Lower lobe of right lung (tissue), 2 donors: Measurements from ENCODE around the gene AK9. TPM values are rescaled to one million over a fixed set of nuclear protein-coding genes. Genes with fewer than 3 reads are reported as not detected.

Source experiments
- ATAC-seq, 2 donors: fragments of 200-7000 bp; cut with Tn5 transposase; one replicate each; pipeline ENCODE4 v1.9.1; 2020 to 2022; ENCODE audit warnings: mild to moderate bottlenecking in 2 of 2, moderate library complexity in 2 of 2
- DNase-seq: peaks from one replicate; pipeline ENCODE4 v3.0.0-alpha.2; 2020
- H3K27ac ChIP-seq: fragments of 200-600 bp; one replicate; pipeline ENCODE4 v1.8.0; 2022
- H3K27me3 ChIP-seq: fragments of 200-600 bp; one replicate; pipeline ENCODE4 v1.8.0; 2022; ENCODE audit warnings: low read depth
- H3K36me3 ChIP-seq: fragments of 200-600 bp; one replicate; pipeline ENCODE4 v1.8.0; 2022; ENCODE audit warnings: mild to moderate bottlenecking
- H3K4me1 ChIP-seq: fragments of 200-600 bp; one replicate; pipeline ENCODE4 v1.8.0; 2022
- H3K4me3 ChIP-seq: fragments of 200-600 bp; one replicate; pipeline ENCODE4 v1.8.0; 2022; ENCODE audit warnings: mild to moderate bottlenecking
- H3K9me3 ChIP-seq: fragments of 200-600 bp; one replicate; pipeline ENCODE4 v1.8.0; 2022
- CTCF ChIP-seq: fragments of 200-600 bp; IDR thresholded peaks from one replicate; pipeline ENCODE4 v1.8.0; 2022; ENCODE audit warnings: antibody characterized with exemption, mild to moderate bottlenecking
- intact Hi-C: fragments of 100-400 bp; cut with DNase I; formaldehyde crosslinking; loops from one replicate; pipeline ENCODE4 v1.11.0; 2022
- total RNA-seq: library from RNA; stranded (reverse); fragmentation: NEBNext Ultra II Directional; extraction: Animal tissue kit (Norgen Biotek cat#: 25700); gene quantifications from one replicate; pipeline ENCODE4 v1.2.1, GENCODE V29; 2021
- donor health status: DM: no; HTN: yes; CAD: no; lungs with severe emphysema.

The AK9 gene
- total RNA-seq, 1 donor from 2014 or later = 13.9 TPM

DNA sequence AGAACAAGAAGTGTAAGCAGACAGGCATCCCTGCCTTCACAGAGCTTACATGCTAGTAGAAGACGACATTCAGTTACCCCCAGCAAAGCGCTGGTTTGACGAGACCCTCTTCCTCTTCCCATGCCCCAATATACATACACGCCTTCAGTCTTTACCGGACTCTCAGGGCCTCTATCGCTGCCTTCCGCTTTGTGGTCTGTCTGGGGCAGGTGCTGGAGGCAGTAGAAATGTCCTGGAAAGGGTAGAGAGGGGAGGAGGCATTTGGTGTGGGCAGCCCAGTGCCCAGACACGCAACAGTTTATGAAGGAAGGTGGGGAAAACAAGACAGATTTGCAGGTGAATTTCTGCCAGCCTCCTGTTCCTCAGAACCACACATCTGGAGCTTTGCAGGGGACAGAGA lies 244.5 kb downstream of the AK9 start:
- no peak overlapping the region for H3K27ac ChIP-seq
- TF ChIP-seq CTCF = no peak
- DNase-seq (no peak), ATAC-seq (no peak)
- intact Hi-C loops = no loop called here
- peaks cover 14% of the 10 kb centered on the region for H3K4me1 ChIP-seq
- peaks cover 58% of the 10 kb centered on the region for H3K36me3 ChIP-seq
- H3K9me3 ChIP-seq = no peaks in the 10 kb centered on the region
- no peaks in the 10 kb centered on the region for H3K27me3 ChIP-seq
- H3K4me3 ChIP-seq = no peak overlapping the region

- DNase-seq (no peak), ATAC-seq (no peak)
- intact Hi-C loops = no loop called here
- Histone ChIP-seq H3K4me1 (peaks cover 17% of the 10 kb centered on the region), H3K36me3 (peaks cover 53% of the 10 kb centered on the region), H3K9me3 (no peaks in the 10 kb centered on the region), H3K4me3 (no peak overlapping the region), H3K27ac (no peak overlapping the region), H3K27me3 (no peaks in the 10 kb centered on the region)
- TF ChIP-seq CTCF = no peak
Observed at GRCh38 chr6:109446072-109446471, 244.9 kb downstream of the AK9 start.

DNA sequence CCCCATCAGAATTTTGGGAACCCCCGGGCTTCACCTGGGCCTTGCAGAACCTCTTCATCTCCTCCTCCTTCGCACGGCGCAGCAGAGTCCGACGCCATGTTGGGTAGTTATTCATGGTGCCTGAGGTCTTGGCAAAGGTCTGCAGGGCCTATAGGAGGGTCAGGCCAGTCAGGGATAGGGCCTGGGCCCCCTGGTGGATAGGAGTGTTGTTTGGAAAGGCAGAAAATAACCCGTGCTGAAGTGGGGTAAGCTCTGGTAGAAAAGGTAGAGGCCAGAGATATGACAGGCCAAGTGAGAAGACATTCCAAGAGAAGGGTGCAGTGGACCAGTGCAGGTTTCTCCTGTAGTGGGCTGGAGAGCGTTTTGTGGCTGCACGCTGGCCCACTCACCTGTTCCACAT lies 245.6 kb downstream of the AK9 start:
- no peak for ATAC-seq
- no peak for DNase-seq
- Histone ChIP-seq H3K27me3 (no peaks in the 10 kb centered on the region), H3K4me3 (no peak overlapping the region), H3K36me3 (peaks cover 49% of the 10 kb centered on the region), H3K27ac (no peak overlapping the region), H3K4me1 (peaks cover 17% of the 10 kb centered on the region), H3K9me3 (no peaks in the 10 kb centered on the region)
- no peak for TF ChIP-seq CTCF
- intact Hi-C loops = no loop called here

DNA sequence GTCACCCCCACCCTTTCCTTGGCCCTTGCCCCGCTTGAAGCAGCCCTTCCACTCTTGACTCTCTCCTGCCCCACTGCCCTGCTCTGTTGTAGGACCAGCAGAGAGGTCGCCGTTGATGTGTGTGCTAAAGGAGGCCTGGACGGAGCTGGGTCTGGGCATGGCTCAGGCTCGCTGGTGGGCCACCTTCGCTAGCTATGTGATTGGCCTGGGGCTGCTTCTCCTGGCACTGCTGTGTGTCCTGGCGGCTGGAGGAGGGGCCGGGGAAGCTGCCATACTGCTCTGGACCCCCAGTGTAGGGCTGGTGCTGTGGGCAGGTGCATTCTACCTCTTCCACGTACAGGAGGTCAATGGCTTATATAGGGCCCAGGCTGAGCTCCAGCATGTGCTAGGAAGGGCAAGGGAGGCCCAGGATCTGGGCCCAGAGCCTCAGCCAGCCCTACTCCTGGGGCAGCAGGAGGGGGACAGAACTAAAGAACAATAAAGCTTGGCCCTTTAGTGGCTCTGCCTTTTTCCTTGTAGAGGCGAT lies 247.5 kb downstream of the AK9 start:
- H3K27me3 ChIP-seq = no peaks in the 10 kb centered on the region
- peaks cover 28% of the 10 kb centered on the region for H3K4me1 ChIP-seq
- ATAC-seq = no peak
- H3K9me3 ChIP-seq = no peaks in the 10 kb centered on the region
- TF ChIP-seq CTCF = no peak
- intact Hi-C loops = no loop called here
- H3K36me3 ChIP-seq = peaks cover 48% of the 10 kb centered on the region
- DNase-seq = no peak
- no peak overlapping the region for H3K27ac ChIP-seq
- no peak overlapping the region for H3K4me3 ChIP-seq

Other genes with a start within 250 kb of the AK9 start
- 79.4 TPM for gene MICAL1, start 235.4 kb downstream of the AK9 start, total RNA-seq
- gene ZBTB24, start 208.0 kb downstream of the AK9 start, total RNA-seq = 8.2 TPM
- 44.5 TPM for gene FIG4, start 94 bp upstream of the AK9 start, total RNA-seq